ENCODE data around the gene SH3D19. TPM values are rescaled to one million over a fixed set of nuclear protein-coding genes. Genes with fewer than 3 reads are reported as not detected.
"Not testable (repeated sequence)": the region's sequence is repeated elsewhere in the genome, so short reads cannot be mapped to it uniquely, and the experiment has no call there.

SH3D19 gene
- polyA plus RNA-seq, 1 donor, result 68.5 TPM

GRCh38 chr4:151276787-151277562 is 48.4 kb downstream of the SH3D19 start, which contains the start of gene PRSS48:
TSS of gene PRSS48 (plus strand) at chr4:151277161. CDS start at chr4:151277173, 12 bp downstream.
- H3K4me1 ChIP-seq (ENCODE audit: control insufficient read depth, insufficient read depth, low read length), result peaks cover 6% of the 10 kb centered on the region
- no peaks in the 10 kb centered on the region for H3K27me3 ChIP-seq (ENCODE audit: control insufficient read depth, insufficient read depth, low read length)
- H3K36me3 ChIP-seq (ENCODE audit: control insufficient read depth, insufficient read depth, low read length), result no peaks in the 10 kb centered on the region
- no peaks in the 10 kb centered on the region for H3K9me3 ChIP-seq (ENCODE audit: control insufficient read depth, low read depth, low read length)
- 40% methylated on average over 1 of the region's 7 CpGs for WGBS (ENCODE audit: insufficient coverage, low lambda C conversion rate)
- no peak within 1 kb of the TSS for H3K4me3 ChIP-seq (ENCODE audit: low read length)
- H3K27ac ChIP-seq (ENCODE audit: low read length), result no peak within 1 kb of the TSS
- peak; percentile 57 to 63 for DNase-seq

GRCh38 chr4:151268905-151269304 is 56.5 kb downstream of the SH3D19 start:
- peaks cover 15% of the 10 kb centered on the region for H3K4me1 ChIP-seq (ENCODE audit: control insufficient read depth, insufficient read depth, low read length)
- not testable (repeated sequence) for H3K4me3 ChIP-seq (ENCODE audit: low read length); DNase-seq; H3K36me3 ChIP-seq (ENCODE audit: control insufficient read depth, insufficient read depth, low read length); H3K9me3 ChIP-seq (ENCODE audit: control insufficient read depth, low read depth, low read length); H3K27me3 ChIP-seq (ENCODE audit: control insufficient read depth, insufficient read depth, low read length); H3K27ac ChIP-seq (ENCODE audit: low read length)

GRCh38 chr4:151267822-151268535 is 57.4 kb downstream of the SH3D19 start:
- no peak overlapping the region for H3K4me3 ChIP-seq (ENCODE audit: low read length)
- no CpG with 5 or more reads among the region's 7 CpGs for WGBS (ENCODE audit: insufficient coverage, low lambda C conversion rate)
- H3K4me1 ChIP-seq (ENCODE audit: control insufficient read depth, insufficient read depth, low read length), result peaks cover 15% of the 10 kb centered on the region
- H3K9me3 ChIP-seq (ENCODE audit: control insufficient read depth, low read depth, low read length), result no peaks in the 10 kb centered on the region
- H3K27me3 ChIP-seq (ENCODE audit: control insufficient read depth, insufficient read depth, low read length), result no peaks in the 10 kb centered on the region
- H3K36me3 ChIP-seq (ENCODE audit: control insufficient read depth, insufficient read depth, low read length), result no peaks in the 10 kb centered on the region
- H3K27ac ChIP-seq (ENCODE audit: low read length), result peak overlapping the region; percentile 1
- DNase-seq, result peak in 1 of 2 donors; percentile 39

GRCh38 chr4:151267104-151267503 is 58.3 kb downstream of the SH3D19 start:
- peak in 1 of 2 donors; percentile 44 for DNase-seq
- H3K36me3 ChIP-seq (ENCODE audit: control insufficient read depth, insufficient read depth, low read length), result no peaks in the 10 kb centered on the region
- H3K27ac ChIP-seq (ENCODE audit: low read length), result peak overlapping the region; percentile 1
- H3K4me3 ChIP-seq (ENCODE audit: low read length), result no peak overlapping the region
- H3K27me3 ChIP-seq (ENCODE audit: control insufficient read depth, insufficient read depth, low read length), result no peaks in the 10 kb centered on the region
- no peaks in the 10 kb centered on the region for H3K9me3 ChIP-seq (ENCODE audit: control insufficient read depth, low read depth, low read length)
- peaks cover 15% of the 10 kb centered on the region for H3K4me1 ChIP-seq (ENCODE audit: control insufficient read depth, insufficient read depth, low read length)
- WGBS (ENCODE audit: insufficient coverage, low lambda C conversion rate), result 29% methylated on average over 1 of the region's 4 CpGs

- H3K27me3 ChIP-seq (ENCODE audit: control insufficient read depth, insufficient read depth, low read length), result no peaks in the 10 kb centered on the region
- no CpG with 5 or more reads among the region's 1 CpG for WGBS (ENCODE audit: insufficient coverage, low lambda C conversion rate)
- H3K27ac ChIP-seq (ENCODE audit: low read length), result peak overlapping the region; percentile 16
- no peak overlapping the region for H3K4me3 ChIP-seq (ENCODE audit: low read length)
- DNase-seq, result no peak
- peaks cover 15% of the 10 kb centered on the region for H3K4me1 ChIP-seq (ENCODE audit: control insufficient read depth, insufficient read depth, low read length)
- H3K9me3 ChIP-seq (ENCODE audit: control insufficient read depth, low read depth, low read length), result no peaks in the 10 kb centered on the region
- no peaks in the 10 kb centered on the region for H3K36me3 ChIP-seq (ENCODE audit: control insufficient read depth, insufficient read depth, low read length)
Measured at GRCh38 chr4:151266497-151266896, 58.9 kb downstream of the SH3D19 start.

- no peaks in the 10 kb centered on the region for H3K27me3 ChIP-seq (ENCODE audit: control insufficient read depth, insufficient read depth, low read length)
- no peak overlapping the region for H3K27ac ChIP-seq (ENCODE audit: low read length)
- no peak for DNase-seq
- no peaks in the 10 kb centered on the region for H3K9me3 ChIP-seq (ENCODE audit: control insufficient read depth, low read depth, low read length)
- peaks cover 2% of the 10 kb centered on the region for H3K36me3 ChIP-seq (ENCODE audit: control insufficient read depth, insufficient read depth, low read length)
- H3K4me3 ChIP-seq (ENCODE audit: low read length), result no peak overlapping the region
- peaks cover 15% of the 10 kb centered on the region for H3K4me1 ChIP-seq (ENCODE audit: control insufficient read depth, insufficient read depth, low read length)
- WGBS (ENCODE audit: insufficient coverage, low lambda C conversion rate), result no CpG with 5 or more reads among the region's 2 CpGs
Measured at GRCh38 chr4:151263455-151263854, 62.0 kb downstream of the SH3D19 start.

- Histone ChIP-seq H3K9me3 (ENCODE audit: control insufficient read depth, low read depth, low read length) (peaks cover 5% of the 10 kb centered on the region), H3K27me3 (ENCODE audit: control insufficient read depth, insufficient read depth, low read length) (no peaks in the 10 kb centered on the region), H3K27ac (ENCODE audit: low read length) (no peak overlapping the region), H3K36me3 (ENCODE audit: control insufficient read depth, insufficient read depth, low read length) (peaks cover 2% of the 10 kb centered on the region), H3K4me3 (ENCODE audit: low read length) (no peak overlapping the region), H3K4me1 (ENCODE audit: control insufficient read depth, insufficient read depth, low read length) (no peaks in the 10 kb centered on the region)
- DNase-seq, result no peak
- 100% methylated on average over 1 of the region's 2 CpGs for WGBS (ENCODE audit: insufficient coverage, low lambda C conversion rate)
Measured at GRCh38 chr4:151260526-151260925, 64.9 kb downstream of the SH3D19 start.

- 100% methylated on average over 1 of the region's 1 CpG for WGBS (ENCODE audit: insufficient coverage, low lambda C conversion rate)
Measured at GRCh38 chr4:151259752-151260151, 65.7 kb downstream of the SH3D19 start.

GRCh38 chr4:151257704-151258103 is 67.7 kb downstream of the SH3D19 start:
- Histone ChIP-seq H3K4me1 (ENCODE audit: control insufficient read depth, insufficient read depth, low read length) (no peaks in the 10 kb centered on the region), H3K9me3 (ENCODE audit: control insufficient read depth, low read depth, low read length) (peaks cover 5% of the 10 kb centered on the region), H3K27me3 (ENCODE audit: control insufficient read depth, insufficient read depth, low read length) (no peaks in the 10 kb centered on the region), H3K36me3 (ENCODE audit: control insufficient read depth, insufficient read depth, low read length) (peaks cover 2% of the 10 kb centered on the region), H3K27ac (ENCODE audit: low read length) (no peak overlapping the region), H3K4me3 (ENCODE audit: low read length) (no peak overlapping the region)
- no peak for DNase-seq
- WGBS (ENCODE audit: insufficient coverage, low lambda C conversion rate), result 100% methylated on average over 2 of the region's 4 CpGs

More at GRCh38 chr4:151259752-151260151, 65.7 kb downstream of the SH3D19 start:
- peaks cover 5% of the 10 kb centered on the region for H3K9me3 ChIP-seq (ENCODE audit: control insufficient read depth, low read depth, low read length)
- H3K4me3 ChIP-seq (ENCODE audit: low read length), result no peak overlapping the region
- H3K27me3 ChIP-seq (ENCODE audit: control insufficient read depth, insufficient read depth, low read length), result no peaks in the 10 kb centered on the region
- H3K4me1 ChIP-seq (ENCODE audit: control insufficient read depth, insufficient read depth, low read length), result no peaks in the 10 kb centered on the region
- H3K36me3 ChIP-seq (ENCODE audit: control insufficient read depth, insufficient read depth, low read length), result peaks cover 2% of the 10 kb centered on the region
- DNase-seq, result no peak
- no peak overlapping the region for H3K27ac ChIP-seq (ENCODE audit: low read length)

GRCh38 chr4:151256134-151256533 is 69.3 kb downstream of the SH3D19 start:
- no peak overlapping the region for H3K4me3 ChIP-seq (ENCODE audit: low read length)
- WGBS (ENCODE audit: insufficient coverage, low lambda C conversion rate), result no CpG with 5 or more reads among the region's 2 CpGs
- no peak for DNase-seq
- no peaks in the 10 kb centered on the region for H3K27me3 ChIP-seq (ENCODE audit: control insufficient read depth, insufficient read depth, low read length)
- no peak overlapping the region for H3K27ac ChIP-seq (ENCODE audit: low read length)
- no peaks in the 10 kb centered on the region for H3K4me1 ChIP-seq (ENCODE audit: control insufficient read depth, insufficient read depth, low read length)
- peaks cover 5% of the 10 kb centered on the region for H3K9me3 ChIP-seq (ENCODE audit: control insufficient read depth, low read depth, low read length)
- H3K36me3 ChIP-seq (ENCODE audit: control insufficient read depth, insufficient read depth, low read length), result peaks cover 1% of the 10 kb centered on the region

Measured in large intestine (tissue), 3 donors.